PC-3 (cell line): ENCODE data around the gene PTCD1.

ENCODE experiments used
- CTCF ChIP-seq: fragments of 300-600 bp; sonication (generic); conservative IDR thresholded peaks from 2 replicates; pipeline ENCODE4 v1.5.1; 2017; ENCODE audit warnings: antibody characterized with exemption, low read depth, mild to moderate bottlenecking, low read length
- EZH2 ChIP-seq: fragments of 300-600 bp; sonication (generic); IDR thresholded peaks from one replicate; pipeline ENCODE4 v1.6.1; 2017; ENCODE audit warnings: antibody characterized with exemption, mild to moderate bottlenecking, low read length; ENCODE audit not compliant: unreplicated experiment

GRCh38 chr7:99456288-99456687 lies 17.7 kb upstream of the PTCD1 start:
- TF ChIP-seq EZH2 (no peak), CTCF (no peak)
